Mucosa of gallbladder (tissue), 1 donor: ENCODE results near the gene BANP. TPM values are rescaled to one million over a fixed set of nuclear protein-coding genes. Genes with fewer than 3 reads are reported as not detected.
"Not testable (repeated sequence)": the region's sequence is repeated elsewhere in the genome, so short reads cannot be mapped to it uniquely, and the experiment has no call there.

Experiments used
- DNase-seq: peaks from one replicate; pipeline ENCODE4 v3.0.0-alpha.2; 2020; ENCODE audit warnings: low spot score
- total RNA-seq: library from RNA; stranded (reverse); gene quantifications from one replicate; pipeline ENCODE4 v1.2.1, GENCODE V29; 2021
- donor health status: DM: no; HTN: no; CAD: no.

BANP gene, protein sequence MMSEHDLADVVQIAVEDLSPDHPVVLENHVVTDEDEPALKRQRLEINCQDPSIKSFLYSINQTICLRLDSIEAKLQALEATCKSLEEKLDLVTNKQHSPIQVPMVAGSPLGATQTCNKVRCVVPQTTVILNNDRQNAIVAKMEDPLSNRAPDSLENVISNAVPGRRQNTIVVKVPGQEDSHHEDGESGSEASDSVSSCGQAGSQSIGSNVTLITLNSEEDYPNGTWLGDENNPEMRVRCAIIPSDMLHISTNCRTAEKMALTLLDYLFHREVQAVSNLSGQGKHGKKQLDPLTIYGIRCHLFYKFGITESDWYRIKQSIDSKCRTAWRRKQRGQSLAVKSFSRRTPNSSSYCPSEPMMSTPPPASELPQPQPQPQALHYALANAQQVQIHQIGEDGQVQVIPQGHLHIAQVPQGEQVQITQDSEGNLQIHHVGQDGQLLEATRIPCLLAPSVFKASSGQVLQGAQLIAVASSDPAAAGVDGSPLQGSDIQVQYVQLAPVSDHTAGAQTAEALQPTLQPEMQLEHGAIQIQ
- total RNA-seq, result 31.7 TPM

DNA sequence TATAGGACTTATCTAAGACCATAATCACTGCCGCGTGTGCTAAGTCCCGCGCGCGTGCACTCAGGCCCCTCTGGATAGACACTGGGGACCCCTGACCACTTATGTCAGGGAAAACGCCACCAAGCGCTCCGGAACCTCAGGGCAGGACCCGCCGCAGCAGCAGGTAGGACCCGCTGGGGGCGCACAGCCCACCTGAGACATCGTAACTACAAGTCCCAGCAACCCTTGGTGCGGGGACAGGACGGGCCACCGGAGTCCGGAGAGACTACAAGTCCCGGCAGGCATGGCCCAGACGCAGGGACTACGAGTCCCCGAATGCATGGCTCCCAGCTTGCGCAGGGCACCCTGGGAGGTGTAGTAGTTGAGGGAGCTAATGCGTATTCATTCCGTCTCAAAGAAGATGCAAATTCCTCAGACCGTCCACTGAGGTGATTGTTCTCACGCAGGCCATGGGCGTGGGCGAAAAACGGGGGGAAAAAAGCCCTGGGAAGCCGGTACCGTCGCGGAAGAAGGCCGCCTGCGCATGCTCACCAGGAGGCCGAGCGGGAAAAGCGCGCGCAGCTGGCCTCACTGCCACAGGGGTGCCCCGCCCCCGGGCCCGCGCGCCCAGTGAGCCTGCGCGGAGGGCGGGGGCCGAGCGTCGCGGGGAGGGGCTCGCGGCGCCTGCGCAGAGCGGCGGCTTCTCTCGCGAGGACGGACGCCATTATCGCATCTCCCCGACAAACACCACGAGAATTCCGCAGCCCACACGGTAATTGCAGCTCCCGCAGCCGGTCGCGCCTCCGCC lies at the start of gene BANP:
Gene BANP (plus strand): TSS at position 670 of the 787 bp plus-strand sequence. CDS start 23,682 bp downstream, outside the sequence.
- peak; percentile 98 for DNase-seq

DNA sequence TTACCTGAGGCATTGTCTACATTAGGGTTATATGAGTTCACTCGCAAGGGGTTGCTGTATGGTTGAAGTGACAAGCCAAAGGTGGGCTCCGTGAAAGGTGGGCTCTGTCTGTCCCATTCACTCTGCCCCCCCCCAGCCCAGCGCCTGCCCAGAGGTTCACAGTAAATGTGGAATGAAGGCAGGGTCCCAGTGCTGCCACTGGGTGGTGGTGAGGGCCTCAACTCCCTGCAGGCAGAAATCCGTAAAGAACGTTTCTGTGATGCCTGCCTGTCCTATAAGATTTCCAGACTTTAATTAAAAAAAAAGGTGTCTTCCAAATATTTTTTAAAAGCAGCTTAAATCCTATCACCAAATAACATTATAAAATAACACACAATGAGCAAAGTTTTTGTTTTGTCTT lies 46.3 kb upstream of the BANP start:
- DNase-seq, result not testable (repeated sequence)

DNA sequence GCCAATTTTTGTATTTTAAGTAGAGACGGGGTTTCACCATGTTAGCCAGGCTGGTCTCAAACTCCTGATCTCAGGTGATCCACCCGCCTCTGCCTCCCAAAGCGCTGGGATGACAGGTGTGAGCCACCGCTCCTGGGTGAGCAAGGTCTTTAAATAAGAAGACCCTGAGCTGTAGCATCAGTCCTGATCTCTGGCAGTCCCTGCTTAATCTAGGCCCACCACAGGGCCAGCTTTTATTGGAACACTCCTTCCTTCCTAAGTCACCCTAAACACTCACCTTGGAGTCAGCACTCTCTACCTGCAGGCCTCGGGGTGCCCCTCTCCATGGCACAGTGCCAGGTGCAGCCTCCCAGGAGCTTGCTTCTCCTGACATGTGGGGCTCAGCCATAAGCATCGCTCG lies 45.7 kb upstream of the BANP start:
- DNase-seq, result not testable (repeated sequence)

DNA sequence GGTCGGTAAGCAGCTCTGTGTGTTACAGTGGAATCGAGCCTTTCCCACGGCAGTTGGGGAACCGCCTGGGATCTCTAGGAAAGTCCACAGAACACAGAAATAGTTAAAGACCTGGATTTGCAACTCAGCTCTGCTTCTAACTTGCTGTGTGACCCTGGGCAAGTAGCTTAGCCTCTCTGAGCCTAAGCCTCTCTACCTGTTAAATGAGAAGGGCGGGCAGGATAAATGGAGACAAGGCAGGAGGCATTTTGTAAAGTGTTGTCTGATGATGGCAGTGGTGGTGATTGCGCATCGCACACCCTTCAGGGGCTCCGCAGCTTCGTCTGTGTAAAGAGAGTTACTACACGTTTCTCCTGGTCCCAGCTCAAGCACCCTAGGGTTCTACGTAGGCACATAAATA lies 43.1 kb upstream of the BANP start:
- not testable (repeated sequence) for DNase-seq

DNA sequence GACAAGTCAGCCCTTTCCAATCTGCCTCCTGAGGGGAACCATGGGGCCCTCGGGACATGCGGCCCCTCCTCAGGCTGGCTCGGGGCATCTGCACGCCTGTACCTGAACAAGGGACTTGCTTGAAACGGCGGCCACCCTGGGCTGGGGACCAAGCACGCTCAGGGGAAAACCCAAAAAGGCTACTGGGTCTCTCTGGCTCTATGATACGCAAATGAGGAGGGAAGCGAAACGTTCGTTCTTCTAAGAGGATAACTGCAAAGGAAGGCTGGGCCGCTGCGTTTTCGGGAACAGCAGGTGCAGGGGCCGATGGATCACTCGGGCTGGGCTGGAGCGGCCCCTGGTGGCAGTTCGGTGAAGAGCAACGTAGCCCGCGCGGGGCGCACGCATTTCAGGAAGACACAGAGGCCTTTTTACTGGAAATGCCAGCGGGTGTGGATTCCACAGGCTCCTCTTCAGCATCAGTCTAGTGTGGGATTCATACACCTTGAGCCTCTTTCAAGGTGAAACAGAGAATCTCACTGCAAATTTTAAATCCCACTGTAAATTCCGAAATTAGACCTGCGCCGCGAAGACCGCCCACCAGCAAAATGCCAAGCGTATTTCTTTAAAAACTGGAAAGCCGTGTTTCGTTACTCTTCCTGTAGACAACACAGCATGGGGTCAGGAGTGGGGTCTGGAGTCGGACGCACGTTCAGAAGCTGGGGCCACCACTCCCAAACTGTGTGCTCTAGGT lies 41.9 kb upstream of the BANP start:
- peak; percentile 75 for DNase-seq

DNA sequence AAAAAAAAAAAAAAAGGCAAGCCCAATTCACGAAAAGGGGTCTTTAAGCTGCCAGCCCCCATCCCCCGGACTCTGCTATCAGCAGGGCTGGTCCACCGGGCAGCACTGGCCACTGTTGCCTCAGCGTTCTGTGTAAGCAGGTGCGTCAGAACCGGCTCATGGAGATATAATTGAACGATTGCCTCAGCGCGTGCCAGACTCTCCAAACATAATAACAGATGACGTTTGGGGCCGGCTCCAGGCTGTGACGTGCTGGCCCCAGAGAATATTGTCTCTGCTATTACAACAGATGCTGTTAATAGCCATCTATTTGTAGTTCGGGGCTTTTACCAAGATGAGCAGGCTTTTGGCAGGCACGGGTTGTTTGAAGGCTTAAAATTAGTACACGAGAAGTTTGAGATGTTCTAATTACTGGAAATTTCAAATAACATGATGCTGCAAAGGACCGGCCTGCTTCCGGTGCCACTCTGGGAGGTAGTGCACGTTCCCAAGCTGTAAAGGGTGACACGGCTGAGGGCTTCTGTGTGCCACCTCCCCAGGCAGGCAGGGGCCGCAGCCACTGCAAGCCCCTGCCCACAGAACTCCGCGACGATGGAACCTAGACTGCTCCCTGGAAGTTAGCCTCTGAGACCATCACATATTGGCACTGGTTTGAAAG lies 40.0 kb upstream of the BANP start:
- peak; percentile 57 for DNase-seq

DNA sequence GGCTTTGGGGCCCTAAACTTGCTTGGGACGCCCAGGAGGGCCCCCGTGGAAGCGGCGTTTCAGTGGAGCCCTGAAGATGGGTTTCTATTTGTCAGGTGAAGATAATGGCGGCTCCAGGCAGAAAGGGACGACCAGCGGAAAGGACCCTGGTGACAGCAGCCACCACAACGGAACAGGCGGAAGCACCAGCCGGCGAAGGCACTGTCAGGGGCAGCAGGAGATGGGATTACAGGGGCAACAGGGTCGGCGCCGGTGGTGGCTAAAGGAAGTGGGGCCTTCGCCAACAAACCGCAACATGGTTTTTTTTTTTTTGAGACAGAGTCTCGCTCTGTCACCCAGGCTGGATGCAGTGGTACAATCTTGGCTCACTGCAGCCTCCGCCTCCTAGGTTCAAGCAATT lies 38.5 kb upstream of the BANP start:
- not testable (repeated sequence) for DNase-seq

DNA sequence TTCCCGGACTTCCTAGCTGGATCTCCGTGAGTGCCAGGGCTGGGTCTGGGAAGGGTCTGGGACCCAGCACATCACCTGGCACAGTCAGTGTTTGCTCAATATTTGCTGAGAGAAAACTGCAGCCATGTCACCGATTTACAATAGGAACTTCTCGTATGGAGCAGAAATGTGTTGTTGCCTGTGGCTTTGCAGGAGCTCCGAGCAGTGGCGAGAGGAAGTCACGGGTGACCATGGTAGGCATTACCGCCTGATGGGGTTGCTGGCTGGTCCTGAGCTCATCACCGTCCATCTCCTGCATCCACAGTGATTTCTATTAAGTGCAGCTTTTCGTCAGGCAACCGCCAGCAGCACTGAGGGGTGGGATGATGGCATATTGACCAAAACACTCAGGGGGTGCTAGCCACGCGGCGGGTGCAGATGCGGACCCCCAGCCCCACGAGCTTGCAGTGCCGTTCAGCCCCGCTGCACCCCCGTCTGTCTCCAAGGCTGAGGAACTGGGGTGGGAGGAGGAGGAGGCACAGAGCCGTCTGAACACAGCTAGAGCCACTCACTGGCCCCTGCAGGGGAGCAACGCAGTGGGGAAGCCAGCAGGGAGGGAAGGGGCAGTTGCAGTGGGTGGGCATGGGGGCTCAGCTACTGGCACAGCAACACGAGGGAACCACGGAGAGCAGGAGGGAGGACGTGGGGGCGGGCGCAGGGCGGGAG lies 37.1 kb upstream of the BANP start:
- not testable (repeated sequence) for DNase-seq

DNA sequence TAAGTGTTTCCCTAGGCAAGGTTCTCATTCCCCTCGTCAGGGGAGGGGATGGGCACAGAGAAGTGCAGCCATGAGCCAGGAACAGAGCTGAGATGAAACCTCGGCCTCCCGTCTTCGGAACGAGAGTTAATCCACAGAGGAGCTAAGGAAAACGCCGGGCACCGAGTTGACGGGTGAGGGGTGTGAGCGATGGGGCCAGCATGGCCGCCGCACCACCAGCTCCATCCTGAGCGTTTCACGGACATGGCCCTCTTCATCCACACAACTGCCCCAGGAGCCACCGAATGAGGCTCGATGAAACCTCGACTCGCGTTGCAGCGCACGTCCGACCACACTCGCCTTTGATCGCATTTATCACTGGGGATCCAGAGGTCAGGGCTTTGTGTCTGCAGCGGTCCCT lies 36.4 kb upstream of the BANP start:
- DNase-seq, result no peak

DNA sequence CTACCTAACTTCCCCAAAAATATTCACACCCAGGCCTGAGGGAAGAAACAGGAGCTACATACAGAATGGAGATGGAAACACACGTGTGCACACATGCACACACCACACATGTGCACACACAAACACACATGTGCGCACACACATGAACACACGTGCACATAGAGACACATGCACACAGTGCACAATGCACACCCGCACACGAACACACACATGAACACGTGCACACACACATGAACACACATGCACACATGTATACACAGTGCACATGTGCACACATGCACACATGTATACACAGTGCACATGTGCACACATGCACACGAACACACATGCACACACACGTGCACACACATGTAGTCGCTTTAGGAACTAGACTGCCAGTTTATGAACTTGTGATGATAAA lies 33.7 kb upstream of the BANP start:
- no peak for DNase-seq

DNA sequence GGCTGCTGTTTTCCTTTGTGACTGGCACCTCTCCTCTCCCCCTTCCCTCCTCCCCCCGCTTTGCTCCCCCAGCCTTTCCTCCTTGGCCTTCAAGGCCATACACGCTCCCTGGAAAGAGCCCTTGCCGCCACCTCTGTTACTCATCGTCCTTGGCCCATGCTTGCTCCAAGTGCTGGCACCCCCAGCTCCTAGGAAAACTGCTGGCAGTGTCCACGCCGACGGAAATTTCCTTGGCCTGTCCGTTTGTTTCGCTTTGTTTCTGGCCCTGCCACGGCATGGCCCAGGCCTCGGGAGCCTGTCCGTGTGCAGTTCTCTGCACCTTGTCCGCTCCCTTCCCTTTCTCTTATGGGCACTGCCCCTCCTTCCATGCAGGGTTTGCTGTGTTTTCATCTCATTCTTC lies 32.9 kb upstream of the BANP start:
- no peak for DNase-seq

DNA sequence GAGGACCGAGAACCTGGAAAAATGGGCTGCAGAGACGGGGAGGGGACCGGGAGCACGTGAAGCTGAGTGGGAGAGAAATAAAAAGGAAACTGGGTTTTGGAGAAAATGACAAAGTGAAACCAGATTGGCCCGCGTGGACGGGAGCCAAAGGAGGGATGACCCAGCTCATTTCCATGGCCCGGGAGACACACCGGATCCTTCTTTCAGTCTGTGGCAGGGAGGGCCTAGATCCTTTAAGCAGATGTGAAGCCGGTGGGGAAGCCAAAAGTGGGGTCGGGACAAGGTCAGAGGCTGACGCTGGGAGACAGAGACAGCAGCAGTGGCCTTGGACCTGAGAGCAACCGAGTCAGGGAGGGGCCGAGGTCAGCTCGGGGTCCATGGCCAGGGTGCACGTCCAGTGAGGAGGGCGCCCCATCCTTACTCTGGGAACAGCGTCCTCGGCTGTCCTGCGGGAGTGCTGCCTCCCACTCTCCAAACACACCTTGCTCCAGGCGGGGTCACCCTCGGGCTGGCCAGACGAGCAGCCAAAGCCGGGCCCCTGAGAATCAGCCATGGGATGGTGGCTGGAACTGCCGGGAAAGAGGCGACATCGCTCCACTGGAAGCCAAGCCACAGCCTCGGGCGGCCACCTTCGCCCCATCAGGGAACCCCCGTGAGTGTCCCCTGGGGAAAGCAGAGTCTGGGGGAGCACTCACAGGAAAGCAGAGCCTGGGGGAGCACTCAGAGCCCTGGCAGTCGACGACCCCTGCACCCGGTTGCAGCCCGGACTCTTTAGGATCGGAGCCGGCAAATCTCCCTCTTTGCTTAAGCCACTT lies 32.2 kb upstream of the BANP start:
- DNase-seq, result no peak

DNA sequence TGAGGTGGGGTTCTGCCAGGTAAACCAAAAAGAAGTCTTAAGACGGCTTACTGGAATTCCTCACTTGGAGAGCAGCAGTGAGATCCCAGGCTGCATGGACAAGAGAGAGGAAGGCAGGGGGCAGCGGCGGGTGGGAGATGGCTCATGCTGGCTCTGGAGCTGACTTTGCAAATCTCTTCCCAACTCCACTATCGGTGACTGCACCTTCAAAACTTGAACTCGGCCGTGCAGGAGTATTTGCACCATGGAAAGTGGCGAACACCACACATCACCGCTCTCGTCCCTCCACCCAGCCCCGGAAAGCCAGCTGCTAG lies 31.6 kb upstream of the BANP start:
- DNase-seq, result no peak

DNA sequence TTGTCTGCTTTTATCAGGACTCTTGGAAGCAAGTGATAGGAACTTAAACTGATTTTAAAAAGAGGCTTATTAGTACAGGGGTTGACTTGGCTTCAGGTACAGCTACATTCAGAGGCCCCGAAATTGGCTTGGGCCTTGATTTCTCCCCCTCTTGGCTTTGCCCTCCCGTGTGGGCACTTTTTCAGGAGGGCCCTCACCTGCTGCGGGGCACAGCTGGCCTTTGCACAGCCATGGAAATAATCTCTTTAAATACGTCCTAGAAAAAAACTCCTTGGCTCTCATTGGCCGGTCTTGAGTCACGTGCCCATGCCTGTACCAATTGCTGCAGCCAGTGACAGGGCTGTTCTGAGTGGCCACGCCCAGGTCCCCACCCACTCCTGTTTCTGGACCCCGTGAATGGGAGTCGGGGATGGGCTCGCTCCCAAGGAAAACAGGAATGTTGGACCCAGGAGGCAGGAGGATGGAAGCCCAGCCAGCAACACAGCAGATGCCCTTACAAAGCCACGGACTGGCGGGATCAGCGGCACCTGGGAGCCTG lies 29.9 kb upstream of the BANP start:
- no peak for DNase-seq

DNA sequence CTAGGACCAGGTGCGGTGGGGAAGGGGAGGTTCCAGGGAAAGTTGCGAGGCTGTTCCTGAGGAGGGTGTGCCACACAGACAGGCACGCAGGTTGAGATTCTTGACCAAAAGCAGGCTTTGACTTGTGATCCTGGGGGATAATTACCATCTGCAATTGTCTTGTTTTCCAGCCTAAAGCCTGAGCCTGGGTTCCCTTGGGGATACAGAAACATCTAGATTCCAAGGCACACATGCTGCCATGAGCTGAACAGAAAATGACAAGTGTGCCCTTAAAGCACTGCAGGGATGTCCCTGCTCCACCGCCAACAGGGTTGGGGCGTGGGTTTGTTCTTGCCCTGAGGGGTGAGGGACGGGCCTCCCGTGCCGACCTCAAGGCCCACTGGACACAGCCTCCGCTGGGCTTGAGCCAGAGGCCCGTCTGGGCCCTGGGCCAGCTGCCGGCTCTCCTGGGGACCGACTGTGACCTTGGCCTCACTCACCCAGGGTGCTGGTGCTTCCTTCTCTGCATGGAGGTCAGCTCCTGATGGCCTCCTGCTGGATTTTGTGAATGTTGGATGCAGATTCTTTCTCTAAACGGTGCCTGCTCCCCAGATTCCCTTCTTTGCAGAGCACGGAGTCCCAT lies 28.9 kb upstream of the BANP start:
- no peak for DNase-seq

DNA sequence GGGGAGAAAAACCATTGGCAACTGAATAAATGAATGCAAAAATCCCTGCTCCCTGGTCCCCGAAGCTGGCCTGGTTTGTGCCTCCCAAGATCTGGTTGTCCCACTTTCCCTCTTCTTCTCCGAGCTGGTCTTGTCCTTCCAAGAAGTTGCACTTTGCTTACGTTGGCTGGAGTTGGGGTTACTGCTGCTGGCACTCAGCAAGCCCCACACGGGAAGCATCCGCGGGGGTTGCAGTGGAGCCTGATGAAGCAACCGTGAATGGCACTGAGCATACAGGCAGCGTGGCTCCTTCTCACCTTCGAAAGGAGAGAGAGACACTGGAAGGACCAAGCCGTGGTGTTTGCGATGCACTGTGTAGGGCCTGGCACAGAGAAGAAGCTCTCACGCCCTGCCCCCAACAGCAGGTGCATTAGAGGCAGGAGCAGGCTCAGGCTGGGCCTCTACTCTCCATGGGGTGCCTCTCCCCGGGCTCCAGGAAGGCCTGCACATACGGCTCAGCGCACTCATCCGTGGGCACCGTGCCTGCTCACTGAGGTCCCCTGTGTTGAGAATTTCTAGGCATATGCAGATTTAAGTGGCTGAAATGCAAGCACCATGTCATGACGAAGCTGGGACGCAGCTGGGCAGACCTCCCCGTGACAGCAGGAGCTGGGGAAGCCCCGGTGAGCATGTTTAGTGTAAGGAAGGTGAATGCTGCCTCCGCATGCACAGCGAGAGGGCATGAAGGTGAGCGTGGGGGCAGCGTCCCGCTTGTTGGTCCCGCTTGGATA lies 27.0 kb upstream of the BANP start:
- DNase-seq, result no peak

DNA sequence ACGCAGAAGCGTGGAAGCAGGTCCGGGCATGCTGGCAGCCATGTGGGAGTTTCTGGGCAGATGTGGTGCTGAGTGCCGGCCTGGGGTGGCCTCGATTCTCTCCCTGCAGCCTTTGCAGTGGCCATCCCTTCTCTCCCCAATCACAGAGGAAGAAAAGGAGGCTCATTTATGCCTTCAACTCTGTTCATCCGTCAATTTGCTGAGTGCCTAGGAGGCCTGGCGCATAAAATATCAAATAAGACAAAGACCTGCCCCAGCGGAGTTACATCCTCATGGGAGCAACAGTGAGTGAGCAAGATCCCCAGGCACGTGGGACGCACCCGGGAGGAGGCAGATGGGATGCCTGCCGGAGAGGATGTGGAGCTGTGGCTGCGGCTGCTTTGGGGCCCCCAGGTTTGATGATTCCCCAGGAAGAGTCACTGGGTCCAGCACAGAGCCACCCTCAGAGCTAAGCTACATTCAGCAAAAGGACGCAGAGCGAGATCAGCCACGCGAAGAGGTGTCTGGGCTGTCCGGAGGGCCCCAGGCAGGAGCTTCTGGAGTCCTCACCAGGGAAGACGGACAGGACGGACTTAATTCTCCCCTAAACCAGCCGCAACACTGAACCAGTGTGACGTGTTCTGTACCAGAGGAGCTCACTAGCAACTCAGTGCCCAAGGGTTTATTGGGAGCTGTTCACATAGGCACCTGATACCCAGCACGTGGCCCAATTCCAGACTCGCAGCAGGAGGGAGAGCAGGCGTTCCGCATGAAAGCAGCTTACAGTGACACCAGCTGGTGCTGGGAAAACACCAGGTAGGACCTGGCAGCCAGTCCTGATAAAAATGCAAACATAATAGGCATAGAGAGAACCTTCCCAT lies 26.2 kb upstream of the BANP start:
- no peak for DNase-seq
